ENCODE measurements around the gene C17orf100.
"Not testable (repeated sequence)": the region's sequence is repeated elsewhere in the genome, so short reads cannot be mapped to it uniquely, and the experiment has no call there.

The C17orf100 gene

DNA sequence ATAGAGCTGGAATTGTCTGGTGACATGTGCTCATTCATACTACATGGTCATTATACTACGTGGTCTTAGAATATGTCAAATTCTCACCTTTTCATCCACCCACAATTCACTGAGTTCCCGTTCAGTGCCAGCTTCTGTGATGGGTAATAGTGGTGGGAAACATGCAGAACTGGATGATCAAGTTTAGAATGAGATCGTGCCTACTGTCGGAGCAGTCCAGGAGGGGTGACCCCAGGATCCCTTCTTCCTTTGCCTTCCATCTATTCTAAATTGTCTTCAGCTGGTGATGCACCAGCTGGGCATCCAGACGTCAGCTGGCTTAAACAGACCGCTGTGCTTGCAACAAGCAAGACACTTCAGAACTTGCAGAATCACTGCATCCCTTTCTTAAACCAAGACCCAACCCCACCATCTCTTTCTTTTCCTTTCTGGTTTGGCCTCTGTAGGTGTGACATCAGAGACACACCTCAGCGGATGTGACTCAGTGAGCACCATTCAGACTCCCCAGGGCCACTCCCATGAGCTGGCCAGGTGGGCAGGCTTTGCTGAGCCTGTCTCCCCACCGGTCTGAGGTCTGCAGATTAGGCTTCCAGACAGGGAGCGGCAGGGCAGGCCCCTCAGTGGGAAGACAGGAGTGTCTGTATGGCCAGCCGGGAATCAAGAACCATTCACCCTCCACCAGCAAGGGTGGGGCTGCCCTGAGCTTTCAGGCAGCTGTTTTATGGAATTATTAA lies 18.1 kb downstream of the C17orf100 start:
- DNase-seq: no peak

DNA sequence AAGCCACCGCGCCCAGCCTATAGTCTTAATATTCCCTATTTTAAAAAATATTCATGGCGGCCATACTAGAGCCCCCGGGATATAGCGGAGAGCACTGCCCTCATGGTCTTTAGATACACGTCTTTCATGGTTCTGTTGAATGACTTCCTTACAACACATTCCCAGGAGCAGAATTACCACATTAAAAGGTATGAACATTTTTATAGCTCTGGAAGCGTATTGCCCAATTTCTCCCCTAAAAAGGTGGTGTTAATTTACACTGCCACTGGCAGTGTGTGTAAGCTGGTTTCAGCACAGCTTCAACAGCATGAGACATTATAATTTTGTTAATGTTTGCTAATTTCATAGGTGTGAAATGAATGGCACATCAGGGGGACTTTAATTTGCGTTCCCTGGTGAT lies 19.0 kb downstream of the C17orf100 start:
- no peak for DNase-seq

DNA sequence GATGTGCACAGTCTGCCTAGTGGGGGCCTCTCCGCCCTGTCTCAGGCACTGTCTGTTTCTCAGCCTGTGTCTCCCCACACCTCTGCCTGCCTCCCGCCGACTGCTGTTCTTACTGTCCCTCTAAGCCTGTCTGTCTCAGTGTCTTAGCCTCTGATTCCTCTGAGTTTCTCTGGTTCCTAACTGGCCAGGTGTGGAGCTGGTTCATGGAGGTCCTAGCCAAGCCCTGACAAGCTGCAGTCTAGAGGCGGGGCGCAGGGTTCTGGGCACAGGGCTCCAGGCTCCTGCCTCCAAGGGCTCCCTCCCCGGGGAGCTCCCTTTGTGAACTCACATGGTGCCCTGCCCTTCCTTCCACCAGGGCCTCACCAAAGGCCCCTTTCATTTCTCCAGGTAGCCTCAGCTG lies 19.4 kb downstream of the C17orf100 start:
- no peak for DNase-seq

GRCh38 chr17:6671431-6671830 lies 19.9 kb downstream of the C17orf100 start:
- DNase-seq: no peak

DNA sequence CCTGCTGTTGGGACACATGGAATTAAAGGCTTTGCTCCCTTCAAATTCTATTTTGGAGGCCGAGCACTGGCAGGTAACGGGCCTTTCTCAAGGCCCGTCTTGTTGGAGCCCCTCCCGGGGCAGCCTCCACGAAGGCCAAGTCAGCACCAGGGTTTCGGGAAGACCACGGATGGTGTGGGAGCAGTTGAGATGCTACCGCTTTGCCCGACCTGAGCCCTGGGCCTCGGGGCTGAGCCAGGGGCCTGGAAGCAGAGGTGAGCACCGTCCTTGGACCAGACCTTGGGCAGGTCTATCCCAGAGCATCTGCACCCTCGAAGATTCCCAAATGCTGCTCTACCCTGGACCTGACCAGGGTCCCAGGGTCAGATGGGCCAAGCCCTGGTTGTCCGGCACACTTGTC lies 23.0 kb downstream of the C17orf100 start:
- no peak for DNase-seq

GRCh38 chr17:6675201-6675825 lies 23.8 kb downstream of the C17orf100 start:
- no peak for DNase-seq

- no peak for DNase-seq
These were observed 25.2 kb downstream of the C17orf100 start for GRCh38 chr17:6676802-6677157.

DNA sequence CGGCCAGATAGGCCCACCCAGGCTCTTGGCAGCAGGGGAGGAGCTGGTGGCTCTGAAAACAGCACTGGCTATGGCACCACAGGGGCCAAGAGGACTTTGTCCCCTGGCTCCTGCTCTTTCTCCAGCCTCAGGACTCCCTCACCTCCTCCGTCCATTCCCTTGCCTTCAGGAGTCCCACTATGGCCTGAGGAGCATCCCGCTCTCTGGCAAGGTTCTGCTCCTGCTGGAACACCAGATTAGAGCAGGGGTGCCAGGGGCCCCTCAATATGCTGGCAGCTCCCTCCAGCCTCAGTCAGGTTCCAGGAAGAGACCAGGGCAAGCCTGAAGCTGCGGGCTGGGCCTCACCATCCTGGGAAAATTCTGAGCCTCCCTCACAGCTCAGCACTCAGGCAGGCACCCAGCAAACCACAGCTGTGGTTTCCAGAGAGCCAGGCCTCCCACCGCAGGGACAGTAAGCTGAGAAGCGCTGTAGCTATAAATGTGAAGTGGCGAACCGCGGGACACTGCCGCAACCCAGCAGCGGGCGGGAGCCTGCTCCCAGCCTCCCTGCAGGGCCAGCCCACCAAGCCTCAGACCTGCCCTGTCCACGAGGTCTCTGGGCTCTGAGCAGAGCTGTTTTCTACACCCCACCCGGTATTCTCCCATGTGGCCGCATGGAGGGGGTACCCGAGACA lies 25.7 kb downstream of the C17orf100 start:
- DNase-seq: no peak

DNA sequence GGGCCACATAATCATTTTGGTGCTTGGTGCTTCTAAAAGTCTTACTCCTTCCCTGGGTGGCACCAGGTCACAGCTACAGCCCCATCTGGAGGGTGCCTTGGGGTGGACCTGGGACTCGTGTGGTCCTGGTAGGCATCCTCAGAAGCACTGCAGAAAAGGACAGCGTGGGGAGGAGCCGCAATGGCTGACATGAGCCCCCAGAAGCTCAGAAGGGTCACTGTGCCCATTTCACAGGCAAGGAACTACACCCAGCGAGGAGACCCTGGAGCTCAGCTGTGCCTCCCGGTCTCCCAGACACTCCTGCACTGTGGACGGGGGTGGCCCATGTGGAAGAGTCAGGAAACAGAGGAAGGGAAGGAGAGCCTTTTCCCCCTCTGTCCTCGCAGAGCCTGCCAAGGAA lies 26.4 kb downstream of the C17orf100 start:
- no peak for DNase-seq

DNA sequence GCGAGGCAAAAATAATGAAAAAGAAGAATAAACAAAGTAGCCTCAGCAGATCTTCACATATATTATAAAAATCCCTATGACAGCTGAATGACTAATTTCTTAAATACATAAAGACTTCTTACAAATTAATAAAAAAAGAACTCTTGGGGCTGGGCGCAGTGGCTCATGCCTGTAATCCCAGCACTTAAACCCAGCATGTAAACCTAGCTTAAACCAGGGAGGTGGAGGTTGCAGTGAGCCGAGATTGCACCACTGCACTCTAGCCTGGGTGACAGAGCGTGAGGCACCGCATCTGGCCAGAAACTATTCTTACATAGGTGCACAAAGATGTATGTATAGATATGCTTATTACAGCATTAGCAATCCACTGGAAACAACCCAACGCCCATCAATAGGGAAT lies 27.7 kb downstream of the C17orf100 start:
- DNase-seq: no peak

GRCh38 chr17:6681176-6681575 lies 29.6 kb downstream of the C17orf100 start:
- no peak for DNase-seq

DNA sequence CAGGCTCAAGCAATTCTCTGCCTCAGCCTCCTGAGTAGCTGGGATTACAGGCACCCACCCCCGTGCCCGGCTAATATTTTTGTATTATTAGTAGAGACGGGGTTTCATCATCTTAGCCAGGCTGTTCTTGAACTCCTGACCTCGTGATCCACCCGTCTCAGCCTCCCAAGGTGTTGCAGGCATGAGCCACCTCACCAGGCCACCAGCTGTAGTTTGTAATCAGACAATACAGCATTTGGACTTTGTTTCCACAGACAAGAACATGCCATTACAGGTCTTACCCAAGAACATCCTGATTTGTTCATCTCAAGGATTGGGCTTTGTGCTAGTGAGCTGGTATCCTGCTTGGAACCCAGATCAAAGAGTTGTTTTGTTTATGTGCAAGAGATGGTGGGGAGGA lies 30.1 kb downstream of the C17orf100 start:
- DNase-seq: no peak

GRCh38 chr17:6682339-6682738 lies 30.8 kb downstream of the C17orf100 start:
- no peak for DNase-seq

- no peak for DNase-seq
These were observed 31.6 kb downstream of the C17orf100 start for GRCh38 chr17:6683081-6683684.

GRCh38 chr17:6683730-6684459 lies 32.3 kb downstream of the C17orf100 start:
- DNase-seq: no peak

DNA sequence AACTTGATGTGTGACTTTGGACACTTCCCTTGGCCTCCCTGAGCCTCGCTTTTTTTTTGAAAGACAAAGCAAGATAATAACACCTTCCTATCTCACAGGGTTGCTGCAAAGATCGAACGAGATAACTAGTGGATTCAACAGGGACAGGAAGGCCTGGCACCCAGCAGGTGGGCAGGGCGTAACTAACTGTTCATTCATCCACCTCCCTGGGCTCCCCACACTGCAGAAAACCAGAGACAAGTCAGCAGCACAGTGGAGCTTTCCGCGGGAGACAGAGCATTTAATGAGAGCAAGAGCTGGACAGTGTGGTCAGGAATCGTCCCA lies 32.9 kb downstream of the C17orf100 start:
- DNase-seq: no peak

- no peak for DNase-seq
These were observed 33.6 kb downstream of the C17orf100 start for GRCh38 chr17:6684881-6685767.

GRCh38 chr17:6686026-6686425 lies 34.5 kb downstream of the C17orf100 start:
- no peak for DNase-seq

GRCh38 chr17:6688944-6689343 lies 37.4 kb downstream of the C17orf100 start:
- DNase-seq: no peak

- no peak for DNase-seq
These were observed 39.1 kb downstream of the C17orf100 start for GRCh38 chr17:6690641-6691040.

- DNase-seq: no peak
These were observed 40.0 kb downstream of the C17orf100 start for GRCh38 chr17:6691546-6691945.

DNA sequence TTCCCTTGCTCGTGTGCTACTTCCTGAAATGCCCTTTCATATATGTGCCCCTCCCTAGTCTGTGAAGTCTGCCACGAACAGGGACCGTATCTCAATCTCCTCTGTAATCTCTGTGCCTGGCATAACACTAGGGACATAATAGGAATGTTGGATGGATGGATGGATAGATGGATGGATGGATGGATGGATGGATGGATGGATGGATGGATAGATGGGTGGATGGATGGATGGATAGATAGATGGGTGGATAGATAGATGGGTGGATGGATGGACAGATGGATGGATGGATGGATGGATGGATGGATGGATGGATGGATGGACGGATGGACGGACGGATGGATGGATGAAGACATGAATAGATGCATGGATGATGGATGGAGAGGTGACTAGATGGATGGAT lies 40.4 kb downstream of the C17orf100 start:
- DNase-seq: not testable (repeated sequence)

Measured in activated naive CD4-positive, alpha-beta T cell treated with anti-CD3 and anti-CD28 coated beads, Interleukin-2, amount 50 U/mL, for 16 hours (primary cell).